GM18499 (cell line): ENCODE measurements around the gene RHBDL3.

ENCODE experiments used
- ATAC-seq: cut with Tn5 transposase; IDR thresholded peaks from one replicate; pipeline ENCODE4 v1.9.1; 2021; ENCODE audit warnings: moderate number of reproducible peaks; ENCODE audit not compliant: insufficient read depth, unreplicated experiment

RHBDL3 gene

GRCh38 chr17:32266051-32266388 lies 388 bp downstream of the RHBDL3 start:
- no peak for ATAC-seq

GRCh38 chr17:32266389-32267301 lies 1.0 kb downstream of the RHBDL3 start:
- no peak for ATAC-seq

- no peak for ATAC-seq
These were observed 2.1 kb downstream of the RHBDL3 start for GRCh38 chr17:32267690-32268205.

GRCh38 chr17:32268734-32269288 lies 3.2 kb downstream of the RHBDL3 start:
- no peak for ATAC-seq

- no peak for ATAC-seq
These were observed 3.7 kb downstream of the RHBDL3 start for GRCh38 chr17:32269377-32269776.

- no peak for ATAC-seq
These were observed 6.2 kb downstream of the RHBDL3 start for GRCh38 chr17:32271844-32272243.

GRCh38 chr17:32274101-32274500 lies 8.5 kb downstream of the RHBDL3 start:
- no peak for ATAC-seq

GRCh38 chr17:32274643-32275042 lies 9.0 kb downstream of the RHBDL3 start:
- ATAC-seq: no peak

GRCh38 chr17:32275060-32276042 lies 9.7 kb downstream of the RHBDL3 start:
- ATAC-seq: no peak

GRCh38 chr17:32276171-32276601 lies 10.6 kb downstream of the RHBDL3 start:
- ATAC-seq: no peak

- no peak for ATAC-seq
These were observed 11.7 kb downstream of the RHBDL3 start for GRCh38 chr17:32277284-32277683.

GRCh38 chr17:32278815-32279214 lies 13.2 kb downstream of the RHBDL3 start:
- ATAC-seq: no peak

GRCh38 chr17:32279891-32280716 lies 14.5 kb downstream of the RHBDL3 start:
- ATAC-seq: no peak

- no peak for ATAC-seq
These were observed 15.4 kb downstream of the RHBDL3 start for GRCh38 chr17:32281011-32281451.

- ATAC-seq: no peak
These were observed 18.1 kb downstream of the RHBDL3 start for GRCh38 chr17:32283745-32284201.

GRCh38 chr17:32285306-32285705 lies 19.7 kb downstream of the RHBDL3 start:
- ATAC-seq: no peak

GRCh38 chr17:32285746-32286517 lies 20.3 kb downstream of the RHBDL3 start:
- no peak for ATAC-seq

- ATAC-seq: no peak
These were observed 20.9 kb downstream of the RHBDL3 start for GRCh38 chr17:32286518-32286900.
